HL-60 (cell line): ENCODE data around the gene PLK2.

Source experiments
- DNase-seq, 2 experiments: peaks; one replicate each; pipeline ENCODE4 v3.0.0-alpha.2; 2010 to 2020; ENCODE audit warnings: low read depth in 1 of 2, low spot score in 1 of 2
- H3K27ac ChIP-seq: fragments of 250-450 bp; sonication (Bioruptor Pico); replicated peaks from 2 replicates; pipeline ENCODE4 v1.5.1; 2020; ENCODE audit warnings: mild to moderate bottlenecking, moderate library complexity
- H3K27me3 ChIP-seq: fragments of 250-450 bp; sonication (Bioruptor Pico); 2 replicates; pipeline ENCODE4 v1.5.1; 2021; ENCODE audit warnings: mild to moderate bottlenecking, moderate library complexity; ENCODE audit not compliant: insufficient read depth, poor library complexity, severe bottlenecking
- H3K4me3 ChIP-seq: replicated peaks from 2 replicates; pipeline ENCODE4 v1.5.1; 2011; ENCODE audit warnings: mild to moderate bottlenecking, control low read depth, low read length; ENCODE audit not compliant: insufficient read depth
- GABPA ChIP-seq: IDR thresholded peaks from 2 replicates; pipeline ENCODE4 v1.6.1; 2012; ENCODE audit warnings: low read depth
- POLR2AphosphoS5 ChIP-seq: IDR thresholded peaks from 2 replicates; pipeline ENCODE4 v1.6.1; 2012; ENCODE audit warnings: low read depth
- SPI1 ChIP-seq: IDR thresholded peaks from 2 replicates; pipeline ENCODE4 v1.6.1; 2012; ENCODE audit warnings: low read depth, mild to moderate bottlenecking, borderline replicate concordance
- TF ChIP-seq, protein P1 (sequence below): IDR thresholded peaks from 2 replicates; pipeline ENCODE4 v1.6.1; 2012; ENCODE audit warnings: low read depth; ENCODE audit not compliant: insufficient replicate concordance
- TF ChIP-seq, protein P2 (sequence below): IDR thresholded peaks from one replicate; pipeline ENCODE4 v1.5.1; 2011; ENCODE audit warnings: low read length, control low read depth, inconsistent platforms; ENCODE audit not compliant: insufficient read depth

PLK2 gene

DNA sequence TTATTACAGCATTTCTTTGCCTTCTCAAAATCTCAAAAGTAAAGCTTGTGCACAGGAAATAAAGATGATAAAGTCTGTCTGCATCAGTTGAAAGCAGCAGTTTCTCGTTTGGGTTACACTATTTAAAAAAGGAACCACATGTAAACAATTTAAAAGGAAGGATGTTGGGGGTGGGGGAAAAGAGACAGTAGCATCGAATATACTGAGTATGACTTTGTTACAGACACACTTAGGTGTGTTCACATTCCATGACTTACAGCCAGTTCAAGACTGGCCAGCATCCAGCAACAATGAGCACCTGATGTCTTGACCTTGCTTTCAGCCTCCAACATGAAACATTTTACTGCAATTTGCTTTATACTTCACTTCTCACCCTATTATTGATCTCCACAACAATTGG lies 40.1 kb upstream of the PLK2 start:
- TF ChIP-seq, protein P1, sequence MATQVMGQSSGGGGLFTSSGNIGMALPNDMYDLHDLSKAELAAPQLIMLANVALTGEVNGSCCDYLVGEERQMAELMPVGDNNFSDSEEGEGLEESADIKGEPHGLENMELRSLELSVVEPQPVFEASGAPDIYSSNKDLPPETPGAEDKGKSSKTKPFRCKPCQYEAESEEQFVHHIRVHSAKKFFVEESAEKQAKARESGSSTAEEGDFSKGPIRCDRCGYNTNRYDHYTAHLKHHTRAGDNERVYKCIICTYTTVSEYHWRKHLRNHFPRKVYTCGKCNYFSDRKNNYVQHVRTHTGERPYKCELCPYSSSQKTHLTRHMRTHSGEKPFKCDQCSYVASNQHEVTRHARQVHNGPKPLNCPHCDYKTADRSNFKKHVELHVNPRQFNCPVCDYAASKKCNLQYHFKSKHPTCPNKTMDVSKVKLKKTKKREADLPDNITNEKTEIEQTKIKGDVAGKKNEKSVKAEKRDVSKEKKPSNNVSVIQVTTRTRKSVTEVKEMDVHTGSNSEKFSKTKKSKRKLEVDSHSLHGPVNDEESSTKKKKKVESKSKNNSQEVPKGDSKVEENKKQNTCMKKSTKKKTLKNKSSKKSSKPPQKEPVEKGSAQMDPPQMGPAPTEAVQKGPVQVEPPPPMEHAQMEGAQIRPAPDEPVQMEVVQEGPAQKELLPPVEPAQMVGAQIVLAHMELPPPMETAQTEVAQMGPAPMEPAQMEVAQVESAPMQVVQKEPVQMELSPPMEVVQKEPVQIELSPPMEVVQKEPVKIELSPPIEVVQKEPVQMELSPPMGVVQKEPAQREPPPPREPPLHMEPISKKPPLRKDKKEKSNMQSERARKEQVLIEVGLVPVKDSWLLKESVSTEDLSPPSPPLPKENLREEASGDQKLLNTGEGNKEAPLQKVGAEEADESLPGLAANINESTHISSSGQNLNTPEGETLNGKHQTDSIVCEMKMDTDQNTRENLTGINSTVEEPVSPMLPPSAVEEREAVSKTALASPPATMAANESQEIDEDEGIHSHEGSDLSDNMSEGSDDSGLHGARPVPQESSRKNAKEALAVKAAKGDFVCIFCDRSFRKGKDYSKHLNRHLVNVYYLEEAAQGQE: no peak
- TF ChIP-seq, protein P2, sequence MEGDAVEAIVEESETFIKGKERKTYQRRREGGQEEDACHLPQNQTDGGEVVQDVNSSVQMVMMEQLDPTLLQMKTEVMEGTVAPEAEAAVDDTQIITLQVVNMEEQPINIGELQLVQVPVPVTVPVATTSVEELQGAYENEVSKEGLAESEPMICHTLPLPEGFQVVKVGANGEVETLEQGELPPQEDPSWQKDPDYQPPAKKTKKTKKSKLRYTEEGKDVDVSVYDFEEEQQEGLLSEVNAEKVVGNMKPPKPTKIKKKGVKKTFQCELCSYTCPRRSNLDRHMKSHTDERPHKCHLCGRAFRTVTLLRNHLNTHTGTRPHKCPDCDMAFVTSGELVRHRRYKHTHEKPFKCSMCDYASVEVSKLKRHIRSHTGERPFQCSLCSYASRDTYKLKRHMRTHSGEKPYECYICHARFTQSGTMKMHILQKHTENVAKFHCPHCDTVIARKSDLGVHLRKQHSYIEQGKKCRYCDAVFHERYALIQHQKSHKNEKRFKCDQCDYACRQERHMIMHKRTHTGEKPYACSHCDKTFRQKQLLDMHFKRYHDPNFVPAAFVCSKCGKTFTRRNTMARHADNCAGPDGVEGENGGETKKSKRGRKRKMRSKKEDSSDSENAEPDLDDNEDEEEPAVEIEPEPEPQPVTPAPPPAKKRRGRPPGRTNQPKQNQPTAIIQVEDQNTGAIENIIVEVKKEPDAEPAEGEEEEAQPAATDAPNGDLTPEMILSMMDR: no peak
- TF ChIP-seq SPI1 (no peak), POLR2AphosphoS5 (no peak), GABPA (no peak)
- peak in 1 of 2 experiments; percentile 12 for DNase-seq
- Histone ChIP-seq H3K27ac (peak overlapping the region; percentile 49), H3K4me3 (no peak overlapping the region), H3K27me3 (no peaks in the 10 kb centered on the region)

DNA sequence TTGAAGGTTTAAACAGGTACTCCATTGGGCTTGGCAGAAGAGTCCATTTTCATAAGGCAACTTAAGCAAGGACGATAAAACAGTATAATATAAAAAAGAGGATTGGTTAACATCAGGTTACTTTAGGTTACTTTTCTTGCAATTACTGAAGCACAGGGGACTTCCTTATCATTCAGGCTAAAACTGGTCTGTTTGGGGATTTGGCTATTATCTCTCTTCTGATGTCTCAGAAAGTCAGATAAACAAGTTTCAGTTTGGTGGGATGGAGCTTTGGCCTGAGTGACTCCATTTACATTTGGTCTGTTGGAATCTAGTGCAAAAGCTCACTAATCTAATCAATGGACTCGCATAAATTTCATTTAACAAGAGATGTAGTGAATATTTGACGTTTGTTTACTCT lies 39.3 kb upstream of the PLK2 start:
- no peak for DNase-seq
- no peak overlapping the region for H3K4me3 ChIP-seq
- no peaks in the 10 kb centered on the region for H3K27me3 ChIP-seq
- TF ChIP-seq GABPA: no peak
- TF ChIP-seq, protein P1: no peak
- TF ChIP-seq, protein P2: no peak
- TF ChIP-seq SPI1: no peak
- TF ChIP-seq POLR2AphosphoS5: no peak
- peak overlapping the region; percentile 49 for H3K27ac ChIP-seq

DNA sequence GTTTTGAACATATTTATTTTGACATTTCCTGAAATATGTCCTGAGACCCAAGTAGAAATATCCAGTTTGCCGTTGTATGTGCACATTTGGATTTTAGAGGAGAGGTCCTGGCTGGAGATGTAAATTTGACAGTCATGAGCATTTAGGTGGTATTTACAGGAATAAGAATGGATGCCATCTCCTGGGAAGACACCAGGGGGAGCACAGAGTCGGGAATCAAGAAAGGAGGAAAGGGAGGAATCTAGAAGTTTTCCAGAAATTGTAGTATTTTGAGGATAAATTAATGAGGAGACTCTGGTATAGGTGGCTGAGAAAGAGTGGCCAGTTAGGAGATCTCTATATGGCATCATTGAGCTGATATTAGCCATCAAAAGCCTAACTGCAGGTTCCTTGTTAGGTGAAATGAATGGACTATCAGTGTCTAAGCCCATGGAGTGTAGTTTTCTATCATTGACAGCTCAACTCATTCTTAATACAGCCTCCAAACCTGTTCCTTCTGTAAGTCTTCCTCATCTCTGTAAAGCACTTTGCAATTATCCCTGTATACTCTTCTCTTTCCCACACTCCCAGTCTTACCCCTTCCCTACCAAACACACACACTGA lies 38.6 kb upstream of the PLK2 start:
- DNase-seq: no peak
- Histone ChIP-seq H3K27me3 (no peaks in the 10 kb centered on the region), H3K4me3 (no peak overlapping the region), H3K27ac (peak overlapping the region; percentile 35; the same call in 1 of the 2 replicates)
- TF ChIP-seq, protein P1: no peak
- TF ChIP-seq GABPA (no peak), POLR2AphosphoS5 (no peak), SPI1 (no peak)
- TF ChIP-seq, protein P2: no peak
